Activated B cell treated with CpG ODN at 0.5 μM for 24 hours (primary cell): ENCODE results near the gene PSMD13. TPM values are rescaled to one million over a fixed set of nuclear protein-coding genes. Genes with fewer than 3 reads are reported as not detected.
"Not testable (repeated sequence)": the region's sequence is repeated elsewhere in the genome, so short reads cannot be mapped to it uniquely, and the experiment has no call there.

Experiments used
- ATAC-seq: fragments of 200-7000 bp; cut with Tn5 transposase; one replicate; pipeline ENCODE4 v1.10.0; 2021; ENCODE audit warnings: low read depth, mild to moderate bottlenecking, moderate library complexity
- CTCF ChIA-PET: fragments of 350-600 bp; sonication (Branson Sonifier 250); formaldehyde crosslinking; loops from one replicate; lab custom pipeline; 2021; ENCODE audit warnings: antibody characterized with exemption; lab: Charles Lee
- POLR2A ChIA-PET: fragments of 350-600 bp; sonication (Branson Sonifier 250); formaldehyde crosslinking; loops from one replicate; lab custom pipeline; 2021; ENCODE audit warnings: antibody characterized with exemption; lab: Charles Lee
- DNase-seq: peaks from one replicate; pipeline ENCODE4 v3.0.0; 2022
- H3K27ac Mint-ChIP-seq: one replicate; pipeline ENCODE4 v1.8.0; 2020; ENCODE audit warnings: mixed read lengths
- H3K27me3 Mint-ChIP-seq: one replicate; pipeline ENCODE4 v1.8.0; 2021; ENCODE audit warnings: mixed read lengths
- H3K36me3 Mint-ChIP-seq: one replicate; pipeline ENCODE4 v1.8.0; 2021; ENCODE audit warnings: low read depth, mixed read lengths
- H3K4me1 Mint-ChIP-seq: one replicate; pipeline ENCODE4 v1.8.0; 2021; ENCODE audit warnings: mixed read lengths
- H3K4me3 Mint-ChIP-seq: one replicate; pipeline ENCODE4 v1.8.0; 2020; ENCODE audit warnings: mild to moderate bottlenecking, mixed read lengths
- H3K9me3 Mint-ChIP-seq: one replicate; pipeline ENCODE4 v1.8.0; 2020; ENCODE audit warnings: mixed read lengths
- CTCF ChIP-seq: fragments of 200-600 bp; IDR thresholded peaks from one replicate; pipeline ENCODE4 v1.8.0; 2022; ENCODE audit warnings: antibody characterized with exemption, mild to moderate bottlenecking
- intact Hi-C: fragments of 100-400 bp; cut with micrococcal nuclease; formaldehyde crosslinking; loops from one replicate; pipeline ENCODE4 v1.15.1; 2024
- total RNA-seq: library from RNA; stranded (reverse); gene quantifications from 2 replicates; pipeline ENCODE4 v1.2.3, GENCODE V29; 2022

PSMD13 gene
- 147 and 149 TPM in 2 replicates for total RNA-seq

GRCh38 chr11:236774-237767 lies at the start of gene PSMD13:
Gene PSMD13 (plus strand): TSS chr11:236976. CDS start chr11:237050, 74 bp downstream.
- DNase-seq (peak; percentile 85), ATAC-seq (peak; percentile 78)
- H3K4me1 Mint-ChIP-seq: peaks cover 41% of the 10 kb centered on the region
- ChIA-PET CTCF (interaction anchor here (1.8 kb wide), 1 partner anchor 14 kb away, joined by 9 read pairs; no protein-coding TSS in a partner anchor), POLR2A (interaction anchor here (0.8 to 3.1 kb wide), 20 partner anchors 12 to 301 kb away, joined by 3 to 55 read pairs (median 4); partner anchors contain the start of genes B4GALNT4, BET1L, HRAS and IFITM2)
- peak within 1 kb of the TSS; percentile 98 for H3K4me3 Mint-ChIP-seq
- no peaks in the 10 kb centered on the region for H3K9me3 Mint-ChIP-seq
- no peak for TF ChIP-seq CTCF
- peaks cover 37% of the 10 kb centered on the region for H3K36me3 Mint-ChIP-seq
- no peaks in the 10 kb centered on the region for H3K27me3 Mint-ChIP-seq
- peak within 1 kb of the TSS; percentile 99 for H3K27ac Mint-ChIP-seq
- intact Hi-C loops: loop anchor here (1.0 to 5.0 kb wide), 8 partner anchors 30 to 300 kb away; partner anchors contain the start of genes BET1L, LRRC56, PGGHG and RIC8A

GRCh38 chr11:189200-189783 lies 47.5 kb upstream of the PSMD13 start:
- CTCF ChIA-PET, H3K4me3 Mint-ChIP-seq, DNase-seq, ATAC-seq, intact Hi-C loops, H3K27ac Mint-ChIP-seq, H3K27me3 Mint-ChIP-seq, H3K9me3 Mint-ChIP-seq, H3K4me1 Mint-ChIP-seq, POLR2A ChIA-PET, H3K36me3 Mint-ChIP-seq: not testable (repeated sequence)

- not testable (repeated sequence) for H3K27me3 Mint-ChIP-seq, H3K36me3 Mint-ChIP-seq
- peak; percentile 23 for DNase-seq
Observed at GRCh38 chr11:189843-190311, 46.9 kb upstream of the PSMD13 start.

GRCh38 chr11:190546-190945 lies 46.2 kb upstream of the PSMD13 start:
- not testable (repeated sequence) for H3K27ac Mint-ChIP-seq, DNase-seq

More at GRCh38 chr11:189843-190311, 46.9 kb upstream of the PSMD13 start:
- H3K9me3 Mint-ChIP-seq, intact Hi-C loops, CTCF ChIA-PET, H3K4me1 Mint-ChIP-seq, H3K4me3 Mint-ChIP-seq, H3K27ac Mint-ChIP-seq, POLR2A ChIA-PET: not testable (repeated sequence)
- peak; percentile 76 for ATAC-seq

GRCh38 chr11:191490-192478 lies 45.0 kb upstream of the PSMD13 start:
- H3K9me3 Mint-ChIP-seq, H3K36me3 Mint-ChIP-seq, H3K4me1 Mint-ChIP-seq, H3K4me3 Mint-ChIP-seq, intact Hi-C loops, H3K27ac Mint-ChIP-seq, H3K27me3 Mint-ChIP-seq, CTCF ChIA-PET, POLR2A ChIA-PET: not testable (repeated sequence)
- DNase-seq (peak; percentile 16), ATAC-seq (peak; percentile 51)

More at GRCh38 chr11:190546-190945, 46.2 kb upstream of the PSMD13 start:
- intact Hi-C loops, H3K36me3 Mint-ChIP-seq, H3K4me3 Mint-ChIP-seq, H3K27me3 Mint-ChIP-seq, POLR2A ChIA-PET, ATAC-seq, H3K4me1 Mint-ChIP-seq, CTCF ChIA-PET, H3K9me3 Mint-ChIP-seq: not testable (repeated sequence)

- CTCF ChIA-PET, intact Hi-C loops, H3K9me3 Mint-ChIP-seq, H3K36me3 Mint-ChIP-seq, H3K27ac Mint-ChIP-seq, POLR2A ChIA-PET, H3K4me3 Mint-ChIP-seq, DNase-seq, ATAC-seq, H3K27me3 Mint-ChIP-seq, H3K4me1 Mint-ChIP-seq: not testable (repeated sequence)
Observed at GRCh38 chr11:192674-193128, 44.1 kb upstream of the PSMD13 start, which contains the start of gene SCGB1C1. Gene SCGB1C1 (plus strand): TSS chr11:193078. CDS start chr11:193100, 22 bp downstream.

- ATAC-seq, POLR2A ChIA-PET, H3K27ac Mint-ChIP-seq, H3K36me3 Mint-ChIP-seq, H3K4me1 Mint-ChIP-seq, H3K4me3 Mint-ChIP-seq, H3K9me3 Mint-ChIP-seq, intact Hi-C loops, H3K27me3 Mint-ChIP-seq, CTCF ChIA-PET: not testable (repeated sequence)
- DNase-seq: peak; percentile 12
Observed at GRCh38 chr11:193481-193880, 43.3 kb upstream of the PSMD13 start.
